Stimulated activated CD8-positive, alpha-beta memory T cell treated with anti-CD3 and anti-CD28 coated beads, Interleukin-12 subunit alpha, Interleukin-12 subunit beta, amount 100 ng/mL, for 24 hours (primary cell): Measurements from ENCODE around the gene L3MBTL4.
"Not testable (repeated sequence)": the region's sequence is repeated elsewhere in the genome, so short reads cannot be mapped to it uniquely, and the experiment has no call there.

Source experiments
- DNase-seq: peaks from one replicate; pipeline ENCODE4 v3.0.0-alpha.2; 2020; ENCODE audit errors: extremely low read depth

The L3MBTL4 gene

DNA sequence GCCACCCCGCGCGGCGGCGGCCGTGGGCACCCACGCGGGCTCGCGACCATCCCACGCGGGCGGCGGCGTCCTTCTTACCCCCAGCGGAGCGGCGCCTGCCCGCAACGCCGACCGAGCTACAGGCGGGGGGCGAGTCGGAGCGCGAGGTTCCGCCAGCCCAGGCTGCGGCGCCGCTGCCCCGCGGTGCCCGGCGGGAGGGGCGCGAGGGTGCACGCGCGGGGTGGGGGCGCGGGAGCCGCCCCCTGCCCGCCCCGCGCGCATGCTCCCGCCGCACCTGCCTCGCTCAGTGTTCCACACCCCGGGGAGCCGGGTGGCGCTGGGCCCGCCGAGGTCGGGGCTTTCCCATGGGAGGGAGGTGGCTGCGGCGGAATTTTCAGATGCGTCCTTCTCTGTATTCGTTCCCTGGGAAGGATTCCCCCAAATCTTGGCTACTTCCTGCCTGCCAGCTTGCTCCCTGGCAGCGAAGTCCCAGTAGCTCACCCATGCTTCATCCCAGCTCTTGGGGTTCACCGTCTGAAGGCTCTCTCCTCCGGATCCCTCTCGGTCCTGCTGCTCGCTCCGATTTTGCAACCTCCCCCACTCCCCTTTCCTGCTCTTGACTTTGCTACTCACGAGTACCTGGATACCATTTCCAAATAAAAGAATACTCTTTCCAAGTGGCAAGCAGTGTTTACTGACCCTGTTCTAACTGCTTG is at the start of gene L3MBTL4:
TSS of gene L3MBTL4 (minus strand) at position 189 of the 695 bp plus-strand sequence. CDS start 103,286 bp downstream, outside the sequence.
- no peak for DNase-seq

GRCh38 chr18:6452194-6452593 is 37.5 kb upstream of the L3MBTL4 start:
- no peak for DNase-seq

GRCh38 chr18:6449213-6449612 is 34.5 kb upstream of the L3MBTL4 start:
- DNase-seq = no peak

DNA sequence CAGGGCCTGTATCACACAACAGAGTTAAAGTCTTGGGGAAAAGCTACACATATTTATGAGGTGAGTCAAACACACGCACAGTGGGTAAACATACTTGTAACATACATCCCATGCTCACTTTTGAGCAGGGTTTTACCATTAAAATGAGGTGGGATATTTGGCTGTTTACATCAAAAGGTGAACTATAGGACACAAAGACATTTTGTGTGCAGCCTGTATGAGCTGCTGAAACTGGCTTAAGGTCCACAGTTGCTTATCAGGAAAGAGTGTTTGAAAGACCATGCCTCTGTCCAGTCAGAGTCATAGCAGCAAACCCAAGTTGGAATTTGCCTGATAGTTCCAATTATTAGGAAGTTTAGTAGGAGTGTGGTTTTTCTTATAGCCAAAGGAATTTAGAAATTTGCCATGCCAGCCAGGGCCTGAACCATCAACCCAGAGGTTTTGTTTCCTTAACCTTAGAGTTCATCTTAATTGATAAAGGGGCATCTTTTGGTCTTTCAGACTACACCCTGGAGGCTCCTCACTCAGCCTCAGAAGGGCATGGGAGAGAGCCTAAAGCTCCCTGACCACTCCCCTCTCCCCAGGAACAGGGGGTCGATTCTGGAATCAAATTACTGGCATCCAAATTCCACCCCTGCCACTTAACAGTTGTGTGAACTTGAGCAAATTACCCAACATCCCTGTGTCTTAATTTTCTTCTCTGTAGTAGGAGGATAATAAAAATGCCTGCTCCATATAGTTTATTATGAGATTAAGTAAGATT is 29.9 kb upstream of the L3MBTL4 start:
- no peak for DNase-seq

- DNase-seq = no peak
Measured at GRCh38 chr18:6441200-6441599, 26.5 kb upstream of the L3MBTL4 start.

DNA sequence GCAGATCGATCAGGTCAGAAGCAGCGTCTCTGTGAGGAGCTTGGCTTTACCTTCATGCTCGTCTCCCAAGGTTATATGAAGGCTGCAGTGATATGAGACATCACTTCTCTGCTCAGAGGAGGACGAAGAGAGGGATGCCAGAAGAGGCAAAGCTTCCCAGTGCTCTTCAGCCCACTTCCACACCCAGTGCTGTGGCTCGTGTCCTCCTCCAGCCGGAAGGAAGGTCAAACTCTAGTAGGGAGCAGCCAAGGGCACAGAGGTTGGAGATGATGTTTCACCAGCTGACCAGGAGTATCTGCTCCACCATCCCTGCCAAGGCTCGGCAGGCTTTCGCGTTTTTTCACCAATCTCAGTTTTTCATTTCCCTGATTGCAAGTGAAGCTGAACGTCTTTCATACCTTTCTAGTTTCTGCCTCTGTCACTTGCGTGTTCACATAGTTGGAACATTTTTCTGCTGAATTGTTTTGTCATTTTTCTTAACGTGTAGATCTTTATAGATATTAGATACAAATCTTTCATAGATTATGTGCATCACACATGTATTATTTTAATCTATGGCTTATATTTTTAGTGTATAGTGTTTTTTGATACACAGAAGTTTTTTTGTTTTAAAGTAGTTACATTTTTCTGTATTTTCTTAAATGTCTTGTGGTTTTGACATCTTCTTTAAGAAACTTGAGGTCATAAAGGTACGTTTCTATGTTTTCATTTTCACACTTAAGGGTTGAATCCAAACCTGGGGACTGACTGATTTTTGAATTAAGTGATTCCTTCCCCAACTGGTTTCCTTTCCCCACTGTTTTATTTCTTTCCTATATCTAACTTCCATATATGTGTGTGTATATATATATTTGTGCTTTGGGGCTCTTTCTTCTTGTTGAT is 23.5 kb upstream of the L3MBTL4 start:
- DNase-seq = no peak

- DNase-seq = no peak
Measured at GRCh38 chr18:6435731-6436130, 21.0 kb upstream of the L3MBTL4 start.

DNA sequence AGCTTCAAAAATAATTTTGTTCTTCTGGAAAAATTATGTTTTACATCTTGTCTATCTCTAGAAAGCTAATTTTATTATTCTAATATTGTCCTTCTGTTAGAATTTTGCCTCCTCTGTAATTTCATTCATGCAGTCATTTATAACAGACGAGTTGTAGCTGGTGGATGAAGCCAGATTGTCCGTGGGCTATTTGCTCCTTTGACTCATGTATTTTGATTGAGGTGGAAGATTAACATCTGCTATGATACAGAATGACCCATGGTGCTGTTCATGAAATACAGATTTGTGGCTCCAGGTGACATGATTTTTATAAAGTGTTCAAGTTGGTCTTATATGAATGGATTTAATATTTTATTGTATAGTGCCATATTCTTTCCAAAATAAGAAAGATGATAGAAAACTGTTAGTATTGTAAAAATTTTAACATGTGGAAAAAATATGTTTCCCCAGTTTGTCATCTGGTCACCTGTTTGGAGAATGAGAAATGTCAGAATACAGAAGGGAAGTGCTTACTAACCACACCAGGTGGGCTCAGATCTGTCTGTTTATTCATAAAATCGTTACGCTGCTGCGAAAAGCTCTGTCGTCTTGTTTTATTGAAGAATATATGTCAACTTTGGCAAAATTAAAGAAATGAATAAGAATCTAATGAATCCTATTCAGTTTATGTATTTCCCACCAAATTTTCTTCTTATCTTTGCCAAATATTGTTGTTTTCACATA is 20.4 kb upstream of the L3MBTL4 start:
- no peak for DNase-seq

DNA sequence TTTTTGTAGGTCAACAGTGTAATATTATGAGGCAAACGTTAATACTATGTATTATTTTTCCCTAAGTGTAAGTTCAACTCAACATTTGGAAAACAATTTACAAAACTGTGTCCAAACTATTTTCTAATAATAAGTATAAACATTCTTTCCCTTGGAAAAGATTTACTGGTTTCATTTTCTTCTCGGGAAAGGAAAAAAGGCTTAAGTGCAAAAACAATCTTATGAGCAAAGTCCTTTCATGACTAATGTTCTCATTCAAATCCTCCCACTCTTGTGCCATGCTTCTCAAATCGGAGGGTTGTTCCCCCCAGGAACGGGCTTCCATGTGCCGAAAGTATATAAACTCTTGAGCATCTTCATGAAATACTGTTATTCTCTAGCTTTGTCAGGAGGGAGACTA is 19.8 kb upstream of the L3MBTL4 start:
- no peak for DNase-seq

- DNase-seq = no peak
Measured at GRCh38 chr18:6431659-6432318, 17.1 kb upstream of the L3MBTL4 start.

DNA sequence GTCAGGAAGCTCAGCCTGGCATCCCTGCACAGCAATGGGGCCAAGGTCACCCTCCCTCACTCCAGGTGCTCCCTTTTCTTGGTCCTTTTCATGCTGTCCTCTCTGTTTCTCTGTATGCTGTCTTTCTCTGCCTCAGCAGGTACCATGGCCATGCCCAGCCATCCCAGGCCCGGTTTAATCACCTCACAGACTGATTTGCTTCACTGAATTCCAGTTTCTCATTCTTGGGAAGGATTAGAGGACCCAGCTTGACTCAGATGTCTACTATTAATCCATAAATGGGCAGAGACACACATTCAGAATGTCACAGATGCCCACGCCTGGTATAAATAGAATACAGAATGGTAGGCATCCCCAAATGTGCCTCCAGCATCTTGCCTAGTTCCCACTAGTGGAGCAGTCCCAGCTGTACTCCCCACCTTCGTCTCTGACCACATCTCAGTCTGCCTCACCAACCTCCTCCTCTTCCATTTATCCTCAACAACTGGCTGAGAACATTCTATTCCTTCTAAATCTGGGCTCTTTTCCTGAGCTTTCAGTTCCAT is 14.2 kb upstream of the L3MBTL4 start:
- no peak for DNase-seq

- DNase-seq = no peak
Measured at GRCh38 chr18:6427286-6427685, 12.6 kb upstream of the L3MBTL4 start.

- no peak for DNase-seq
Measured at GRCh38 chr18:6423289-6423688, 8.6 kb upstream of the L3MBTL4 start.

GRCh38 chr18:6414118-6414722 is 491 bp downstream of the L3MBTL4 start:
- DNase-seq = no peak

- no peak for DNase-seq
Measured at GRCh38 chr18:6413579-6414117, 1.1 kb downstream of the L3MBTL4 start.

GRCh38 chr18:6412933-6413472 is 1.7 kb downstream of the L3MBTL4 start:
- no peak for DNase-seq

DNA sequence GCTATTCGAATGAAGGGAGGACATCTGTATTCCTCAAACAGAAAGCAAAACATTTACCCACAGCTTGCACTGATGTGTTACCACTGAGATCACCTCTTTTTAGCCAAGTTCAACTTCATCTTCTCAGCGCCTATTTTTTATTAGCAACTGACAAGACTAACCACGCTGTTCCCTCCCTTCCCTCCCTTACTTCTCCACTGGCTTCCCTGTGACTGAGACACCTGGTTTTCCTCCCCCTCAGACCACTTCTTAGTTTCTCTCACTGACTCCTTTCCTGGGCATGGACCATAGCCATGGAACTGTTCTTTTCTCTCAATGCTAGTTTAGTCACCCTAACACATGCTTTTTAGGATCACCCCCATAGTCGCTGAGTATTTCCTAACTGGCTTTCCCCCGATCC is 3.3 kb downstream of the L3MBTL4 start:
- DNase-seq = no peak

- DNase-seq = no peak
Measured at GRCh38 chr18:6409933-6410332, 4.8 kb downstream of the L3MBTL4 start.

DNA sequence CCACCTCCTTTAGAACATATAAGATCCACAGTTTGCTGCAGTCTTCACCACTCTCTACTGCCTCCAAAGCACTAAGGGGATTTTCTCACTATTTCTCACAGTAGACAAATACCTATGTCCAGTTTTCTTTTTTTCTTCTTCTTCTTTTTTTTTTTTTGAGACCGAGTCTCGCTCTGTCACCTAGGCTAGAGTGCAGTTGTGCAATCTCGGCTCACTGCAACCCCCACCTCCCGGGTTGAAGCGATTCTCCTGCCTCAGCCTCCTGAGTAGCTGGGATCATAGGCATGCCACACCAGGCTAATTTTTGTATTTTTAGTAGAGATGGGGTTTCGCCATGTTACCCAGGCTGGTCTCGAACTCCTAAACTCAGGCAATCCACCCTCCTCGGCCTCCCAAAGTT is 6.2 kb downstream of the L3MBTL4 start:
- DNase-seq = not testable (repeated sequence)
